GM12872 (cell line): ENCODE measurements around the gene KDM6B.

Experiments used
- TF ChIP-seq, protein P1 (sequence below): IDR thresholded peaks from 3 replicates; pipeline ENCODE4 v1.5.1; 2011; ENCODE audit warnings: low read depth, mild to moderate bottlenecking, low read length, moderate library complexity; ENCODE audit not compliant: insufficient read depth

KDM6B gene

DNA sequence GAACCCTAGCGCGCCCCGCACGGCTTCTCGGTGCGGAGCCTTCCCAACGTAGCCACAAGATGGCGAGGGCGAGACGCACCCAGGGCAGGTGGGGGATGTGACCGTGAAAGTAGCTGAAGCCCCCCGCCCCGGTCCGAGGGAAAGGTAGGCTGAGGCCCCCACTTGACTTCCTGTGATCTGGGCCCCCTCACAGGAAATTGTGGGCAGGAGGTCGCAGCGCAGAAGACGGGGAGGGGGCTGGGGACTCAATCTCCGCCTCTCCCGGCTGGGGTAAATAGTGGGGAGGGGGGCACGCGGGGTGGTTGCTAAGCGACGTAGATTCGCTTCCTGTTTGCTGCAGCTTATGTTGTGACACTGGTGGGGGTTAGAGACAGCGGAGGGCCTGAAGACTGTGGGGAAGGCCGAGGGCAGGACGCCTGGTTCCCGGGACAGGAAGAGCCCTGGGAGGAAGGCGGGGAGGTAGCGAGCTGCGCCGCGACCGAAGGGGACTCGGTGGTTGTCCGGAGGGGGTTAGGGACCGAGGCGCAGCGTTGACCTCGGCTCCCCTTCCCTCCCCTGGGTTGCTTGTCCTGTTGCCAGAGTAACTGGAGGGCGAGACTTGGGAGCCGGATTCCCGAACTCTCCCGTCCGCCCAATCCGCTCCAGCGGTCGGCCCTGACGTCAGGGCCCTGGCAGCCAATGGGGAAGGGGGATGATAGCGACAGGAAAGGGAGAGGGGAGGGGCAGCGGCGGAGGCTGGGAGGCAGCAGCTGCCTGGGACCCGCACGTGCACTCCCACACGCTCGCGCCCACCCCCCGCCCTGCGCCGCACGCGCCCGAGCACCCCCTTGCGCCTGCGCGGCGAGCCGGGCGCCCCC lies 1.2 kb downstream of the KDM6B start:
- TF ChIP-seq, protein P1, sequence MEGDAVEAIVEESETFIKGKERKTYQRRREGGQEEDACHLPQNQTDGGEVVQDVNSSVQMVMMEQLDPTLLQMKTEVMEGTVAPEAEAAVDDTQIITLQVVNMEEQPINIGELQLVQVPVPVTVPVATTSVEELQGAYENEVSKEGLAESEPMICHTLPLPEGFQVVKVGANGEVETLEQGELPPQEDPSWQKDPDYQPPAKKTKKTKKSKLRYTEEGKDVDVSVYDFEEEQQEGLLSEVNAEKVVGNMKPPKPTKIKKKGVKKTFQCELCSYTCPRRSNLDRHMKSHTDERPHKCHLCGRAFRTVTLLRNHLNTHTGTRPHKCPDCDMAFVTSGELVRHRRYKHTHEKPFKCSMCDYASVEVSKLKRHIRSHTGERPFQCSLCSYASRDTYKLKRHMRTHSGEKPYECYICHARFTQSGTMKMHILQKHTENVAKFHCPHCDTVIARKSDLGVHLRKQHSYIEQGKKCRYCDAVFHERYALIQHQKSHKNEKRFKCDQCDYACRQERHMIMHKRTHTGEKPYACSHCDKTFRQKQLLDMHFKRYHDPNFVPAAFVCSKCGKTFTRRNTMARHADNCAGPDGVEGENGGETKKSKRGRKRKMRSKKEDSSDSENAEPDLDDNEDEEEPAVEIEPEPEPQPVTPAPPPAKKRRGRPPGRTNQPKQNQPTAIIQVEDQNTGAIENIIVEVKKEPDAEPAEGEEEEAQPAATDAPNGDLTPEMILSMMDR: peak; percentile 79

DNA sequence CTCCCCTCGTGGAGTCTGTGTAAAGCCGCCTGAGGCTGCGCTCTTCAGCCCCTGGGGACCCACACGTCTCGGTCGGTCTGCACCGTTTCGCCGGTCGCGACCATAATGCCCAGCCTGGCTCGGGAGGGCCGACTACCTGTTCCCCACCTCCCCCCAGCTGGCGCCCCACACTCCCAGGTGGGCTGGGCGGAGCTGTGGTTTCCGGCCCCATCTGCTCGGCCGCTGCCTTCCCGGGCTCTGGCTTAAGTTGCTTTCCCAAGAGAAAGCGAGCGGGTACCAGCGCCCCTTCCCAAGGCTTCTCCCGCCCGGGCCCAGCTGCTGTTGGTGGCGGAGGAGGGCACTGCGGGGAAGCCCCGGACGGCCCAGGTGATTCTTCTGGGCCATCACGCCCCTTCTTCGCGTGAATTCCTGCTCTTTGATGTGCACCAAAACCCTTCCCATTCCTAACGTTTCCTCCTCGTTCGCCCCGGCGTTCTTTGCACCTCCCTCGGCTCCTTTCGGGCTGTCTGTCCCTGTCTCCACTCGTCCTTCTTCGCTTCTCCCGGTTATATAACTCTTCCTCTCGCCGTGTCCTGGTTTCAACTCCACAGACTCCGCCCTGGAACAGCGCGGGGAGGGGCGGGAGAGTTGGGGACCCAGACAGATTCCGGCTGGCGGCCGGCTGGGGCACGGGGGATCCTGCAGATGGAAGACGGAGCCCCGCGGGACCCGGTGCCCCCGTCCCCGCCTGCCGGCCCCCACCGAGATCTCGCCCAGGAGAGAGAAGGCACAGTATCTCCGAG lies 2.0 kb downstream of the KDM6B start:
- TF ChIP-seq, protein P1: no peak

DNA sequence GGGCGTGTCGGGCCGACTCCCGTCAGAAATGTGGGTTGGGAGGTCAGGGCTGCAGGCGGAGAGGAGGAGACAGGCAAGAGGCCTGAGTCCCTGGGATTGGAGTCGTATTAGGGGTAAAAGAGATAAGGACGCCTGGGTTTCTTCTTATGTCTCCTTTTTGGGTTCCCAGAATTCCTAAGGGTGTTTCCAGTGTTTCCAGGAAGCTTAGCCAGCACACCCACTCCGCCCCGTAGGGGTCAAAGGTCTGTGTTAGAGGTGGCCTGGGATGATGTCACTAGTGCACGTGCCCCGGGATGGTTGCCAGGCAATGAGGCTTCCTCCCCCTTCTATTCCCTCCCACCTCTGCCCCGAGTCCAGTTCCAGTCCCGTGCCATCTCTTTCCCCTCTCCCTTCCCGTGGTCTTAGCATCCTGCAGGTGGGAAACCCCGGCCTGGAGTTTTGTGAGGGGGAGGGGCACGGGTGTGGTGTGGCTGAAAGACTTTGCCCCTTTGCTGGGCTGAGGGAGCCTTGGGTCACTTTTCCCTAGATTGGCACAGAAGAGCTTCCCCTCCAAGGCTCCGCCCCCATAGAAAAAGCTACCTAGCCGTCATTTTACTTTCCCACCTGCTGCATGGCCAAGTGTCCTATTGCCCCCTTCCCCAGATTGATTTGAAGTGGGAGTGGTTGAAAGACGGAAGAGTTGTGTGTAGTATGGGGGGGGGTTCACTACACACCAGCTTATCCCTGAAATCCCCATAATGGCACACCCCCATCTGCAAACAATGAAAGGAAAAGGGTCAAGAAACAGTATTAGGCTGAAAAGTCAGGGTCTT lies 2.8 kb downstream of the KDM6B start:
- TF ChIP-seq, protein P1: no peak

DNA sequence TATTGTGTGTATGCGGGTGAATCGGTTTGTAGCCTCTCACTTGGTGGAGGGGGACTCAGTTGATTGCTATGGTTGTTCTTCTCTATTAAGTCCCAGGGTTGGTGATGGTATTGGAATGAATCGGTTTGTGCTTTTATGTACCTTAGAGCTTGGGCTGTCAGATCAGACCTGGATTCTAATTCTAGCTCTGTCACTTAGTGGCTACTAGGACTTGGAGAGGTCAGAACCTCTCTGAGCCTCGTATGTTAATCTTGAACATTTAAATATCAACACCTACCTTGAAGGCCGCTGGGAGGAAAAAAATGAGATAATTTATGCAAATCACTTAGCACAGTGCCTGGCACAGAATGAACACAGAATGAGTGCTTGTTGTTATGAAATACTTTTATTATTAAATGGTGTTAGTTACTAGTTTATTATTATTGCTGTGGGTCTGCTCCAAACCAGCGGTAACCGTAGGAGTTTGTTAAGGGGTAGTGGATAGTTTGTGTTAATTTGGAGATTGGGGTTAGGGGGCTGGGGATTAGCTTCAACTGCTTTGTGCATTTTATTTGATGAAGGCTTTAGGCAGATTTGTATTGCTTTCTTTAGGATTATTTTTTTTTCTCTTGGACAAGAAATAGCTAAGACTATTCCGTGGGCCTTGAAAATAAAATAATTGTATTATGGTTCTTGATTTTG lies 3.5 kb downstream of the KDM6B start:
- TF ChIP-seq, protein P1: no peak

DNA sequence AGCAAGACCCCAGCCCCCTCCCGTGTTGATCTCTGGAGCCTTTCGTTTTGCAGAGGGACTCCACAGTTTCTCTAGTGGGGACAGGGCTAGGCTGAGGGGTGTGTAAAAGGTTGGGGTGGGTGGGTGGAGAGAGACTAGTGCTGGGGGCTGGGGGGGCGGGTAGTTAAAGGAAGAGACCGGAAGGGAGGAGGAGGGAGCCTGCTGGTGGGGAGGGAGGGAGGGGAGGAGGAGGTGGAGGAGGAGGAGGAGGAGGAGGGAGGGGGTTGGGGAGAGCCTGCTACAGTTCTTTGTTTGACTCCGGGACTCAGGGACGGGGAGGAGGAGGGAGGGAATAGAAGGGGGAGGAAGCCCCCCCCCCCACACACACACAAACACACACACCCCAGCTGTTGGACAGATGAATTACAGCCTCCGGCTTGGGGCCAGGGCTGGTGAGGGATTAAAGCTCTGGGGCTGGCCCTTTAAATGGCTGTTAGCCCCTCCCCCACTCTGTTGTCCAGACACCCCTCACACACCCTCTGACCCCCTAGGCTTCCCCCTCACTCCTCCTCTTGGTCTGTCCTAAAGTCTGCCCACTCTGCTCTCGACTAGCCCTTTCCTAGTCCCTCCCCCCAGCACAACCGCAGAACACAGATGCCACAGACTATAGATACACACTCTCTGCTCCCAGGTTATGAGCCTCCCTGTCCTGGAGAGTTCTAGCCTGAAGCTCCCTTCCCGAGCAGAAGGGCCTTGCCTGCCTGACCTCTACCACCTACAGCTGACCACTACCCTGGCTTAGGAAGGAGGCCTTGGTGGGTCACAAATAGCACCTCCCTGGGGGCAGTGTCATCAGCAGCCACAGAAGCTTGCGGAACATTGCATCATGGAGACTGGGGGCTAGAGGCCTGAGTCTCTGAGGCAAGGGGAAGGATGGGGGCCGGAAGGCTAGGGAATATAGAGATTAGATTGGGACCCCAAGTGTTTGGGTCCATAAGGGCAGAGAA lies 4.4 kb downstream of the KDM6B start:
- TF ChIP-seq, protein P1: no peak

DNA sequence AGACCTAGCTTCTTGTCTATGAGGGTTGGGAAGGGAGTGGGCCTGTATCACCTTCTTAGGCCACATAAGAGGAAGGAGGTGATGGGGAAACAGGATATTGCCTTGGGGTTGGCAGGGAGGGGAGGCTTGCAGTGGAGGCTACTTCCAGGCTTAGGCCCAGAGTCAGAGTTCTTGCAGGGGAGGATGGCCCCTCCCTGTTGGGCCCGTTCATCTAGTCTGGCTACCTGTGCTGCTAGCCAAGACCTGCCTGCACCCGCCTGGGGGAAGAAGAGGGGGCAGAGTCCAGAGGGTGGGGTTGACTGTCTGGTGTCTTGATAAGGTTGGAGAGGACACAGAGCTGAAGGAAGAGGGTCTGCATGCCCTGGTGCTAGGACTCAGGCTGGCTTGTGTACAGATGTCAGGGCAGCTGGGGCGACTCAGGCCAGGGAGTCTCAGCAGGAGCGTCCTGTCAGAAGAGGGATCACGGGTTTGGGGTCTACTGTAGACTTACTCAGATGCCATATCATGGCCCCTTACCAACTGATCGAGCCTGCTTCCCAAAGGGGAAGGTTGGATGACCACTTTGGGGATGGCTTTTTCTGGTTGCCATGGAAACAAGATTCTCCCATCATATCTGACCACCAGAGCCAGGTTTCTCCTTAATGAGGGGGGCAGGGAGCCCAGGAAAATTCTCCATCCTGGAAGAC lies 5.3 kb downstream of the KDM6B start:
- TF ChIP-seq, protein P1: no peak
